K562 (cell line): ENCODE results near the gene PLD1. TPM values are rescaled to one million over a fixed set of nuclear protein-coding genes. Genes with fewer than 3 reads are reported as not detected.
A peak's percentile ranks its signal among the peaks of the same experiment; 100 is the strongest.

Experiments
- ATAC-seq: fragments of 200-7000 bp; cut with Tn5 transposase; 3 replicates; pipeline ENCODE4 v1.9.1; 2020; ENCODE audit warnings: moderate library complexity
- BruUV-seq: library from RNA; stranded (reverse); fragments of 400-500 nt; replicated peaks from 2 replicates; lab custom pipeline; 2021; lab: Mats Ljungman, UMichigan
- CTCF ChIA-PET: fragments of 300-600 bp; formaldehyde crosslinking; extraction: SDS; loops from one replicate; lab custom pipeline; 2021; ENCODE audit warnings: low intra/inter-chr PET ratio; lab: Yijun Ruan, JAX
- POLR2A ChIA-PET: fragments of 300-600, 350-650 bp; sonication (Branson Sonifier 250); formaldehyde crosslinking; extraction: SDS; loops from one replicate; lab custom pipeline; 2021; ENCODE audit warnings: antibody characterized with exemption, inconsistent platforms; lab: Yijun Ruan, JAX
- DNase-seq, 4 experiments: peaks; one replicate each; pipeline versions ENCODE4 v3.0.0 to v3.0.0-alpha.2; 2011 to 2018; ENCODE audit warnings: low spot score in 3 of 4, mixed read lengths in 3 of 4; ENCODE audit errors: extremely low read depth in 1 of 4
- FAIRE-seq: peaks from 2 replicates; lab custom pipeline; 2011; peaks lifted over from hg19 to GRCh38; lab: Jason Lieb, UNC
- H2AFZ ChIP-seq: 2 replicates; pipeline ENCODE4 v1.6.0; 2011; ENCODE audit warnings: low read depth, low read length, control low read depth, inconsistent platforms
- H3K27ac ChIP-seq: fragments of 200-600 bp; 3 replicates; pipeline ENCODE4 v1.8.0; 2011; ENCODE audit warnings: low read depth, mild to moderate bottlenecking, control low read depth, inconsistent platforms, low read length, moderate library complexity, mixed read lengths; ENCODE audit errors: extremely low read depth
- H3K27me3 ChIP-seq, 2 experiments: fragments of 300-600 bp in 1 of 2; 2 replicates in 1 of 2; 3 replicates in 1 of 2; pipeline versions ENCODE4 v1.6.0 to v1.8.0; 2011; ENCODE audit warnings: inconsistent platforms in 2 of 2, low read length in 2 of 2, mild to moderate bottlenecking in 1 of 2, mixed read lengths in 1 of 2, moderate library complexity in 1 of 2; ENCODE audit not compliant: control insufficient read depth in 2 of 2, insufficient read depth in 2 of 2
- H3K36me3 ChIP-seq: fragments of 300-600 bp; 3 replicates; pipeline ENCODE4 v1.8.0; 2011; ENCODE audit warnings: mild to moderate bottlenecking, low read length, inconsistent platforms; ENCODE audit not compliant: control insufficient read depth, insufficient read depth
- H3K4me1 ChIP-seq, 2 experiments: fragments of 200-600 bp in 1 of 2; replicated peaks in 1 of 2; 2 replicates in 1 of 2; 3 replicates in 1 of 2; pipeline versions ENCODE4 v1.5.1 to v1.8.0; 2011; ENCODE audit warnings: inconsistent platforms in 2 of 2, low read length in 2 of 2, mild to moderate bottlenecking in 1 of 2, mixed read lengths in 1 of 2, moderate library complexity in 1 of 2; ENCODE audit not compliant: control insufficient read depth in 2 of 2, insufficient read depth in 2 of 2
- H3K4me2 ChIP-seq: 2 replicates; pipeline ENCODE4 v1.6.1; 2011; ENCODE audit warnings: low read length, control low read depth, inconsistent platforms, mixed read lengths; ENCODE audit not compliant: insufficient read depth
- H3K4me3 ChIP-seq: fragments of 200-600 bp; sonication (generic), shearing (Covaris generic); 2 replicates; pipeline ENCODE4 v1.5.1; 2016; ENCODE audit warnings: control low read depth, inconsistent platforms
- H3K79me2 ChIP-seq: fragments of 200-600 bp; 3 replicates; pipeline ENCODE4 v1.8.0; 2011; ENCODE audit warnings: low read length, inconsistent platforms; ENCODE audit not compliant: control insufficient read depth, insufficient read depth
- H3K9ac ChIP-seq, 2 experiments: 2 replicates each; pipeline versions ENCODE4 v1.6.0 to v1.6.1; 2011; ENCODE audit warnings: low read depth in 2 of 2, low read length in 2 of 2, control low read depth in 1 of 2, inconsistent platforms in 1 of 2, mild to moderate bottlenecking in 1 of 2, mixed read lengths in 1 of 2; ENCODE audit not compliant: insufficient read depth in 1 of 2
- H3K9me1 ChIP-seq: one replicate; pipeline ENCODE4 v1.6.0; 2011; ENCODE audit warnings: inconsistent platforms, mild to moderate bottlenecking, low read length, moderate library complexity; ENCODE audit not compliant: control insufficient read depth, insufficient read depth
- H3K9me3 ChIP-seq: replicated peaks from 2 replicates; pipeline ENCODE4 v1.5.1; 2011; ENCODE audit warnings: low read depth, low read length, inconsistent platforms; ENCODE audit not compliant: control insufficient read depth, insufficient read depth
- H4K20me1 ChIP-seq: replicated peaks from 2 replicates; pipeline ENCODE4 v1.6.1; 2011; ENCODE audit warnings: low read length, inconsistent platforms, mixed read lengths; ENCODE audit not compliant: control insufficient read depth, insufficient read depth
- ATF4 ChIP-seq: fragments of 450-650 bp; formaldehyde crosslinking; IDR thresholded peaks from 2 replicates; pipeline ENCODE4 v1.4.0; 2022; ENCODE audit warnings: mild to moderate bottlenecking, moderate library complexity
- C11orf30 ChIP-seq: fragments of 450-650 bp; IDR thresholded peaks from 2 replicates; pipeline ENCODE4 v1.6.1; 2016; ENCODE audit warnings: low read depth, mild to moderate bottlenecking
- CEBPB ChIP-seq: fragments of 450-650 bp; IDR thresholded peaks from 2 replicates; pipeline ENCODE4 v1.6.1; 2016; ENCODE audit warnings: missing genetic modification characterization, missing compliant biosample characterization
- EP300 ChIP-seq: IDR thresholded peaks from 2 replicates; pipeline ENCODE4 v1.6.1; 2012; ENCODE audit warnings: low read length, improper control_type of control experiment
- EP400 ChIP-seq: fragments of 450-650 bp; IDR thresholded peaks from 2 replicates; pipeline ENCODE4 v1.6.1; 2017; ENCODE audit warnings: antibody characterized with exemption, mild to moderate bottlenecking, moderate library complexity
- HNRNPLL ChIP-seq: fragments of 200-400 bp; formaldehyde crosslinking; IDR thresholded peaks from 2 replicates; pipeline ENCODE4 v1.6.1; 2017; ENCODE audit warnings: low read length, low read depth, mild to moderate bottlenecking; ENCODE audit not compliant: poor library complexity, severe bottlenecking
- IFI16 ChIP-seq: fragments of 250-450 bp; sonication (Bioruptor Pico); IDR thresholded peaks from 2 replicates; pipeline ENCODE4 v2.1.2; 2022; ENCODE audit warnings: mild to moderate bottlenecking, inconsistent platforms
- MAFG ChIP-seq: fragments of 450-650 bp; conservative IDR thresholded peaks from 2 replicates; pipeline ENCODE4 v1.6.1; 2016; ENCODE audit warnings: missing genetic modification characterization, missing compliant biosample characterization
- MCM7 ChIP-seq, 2 experiments: fragments of 450-650 bp; IDR thresholded peaks; 2 replicates each; pipeline ENCODE4 v1.6.1; 2016 to 2018
- MEIS2 ChIP-seq: fragments of 450-650 bp; IDR thresholded peaks from 2 replicates; pipeline ENCODE4 v1.6.1; 2014; ENCODE audit warnings: mild to moderate bottlenecking; ENCODE audit not compliant: partially characterized antibody
- MLLT1 ChIP-seq, 2 experiments: fragments of 450-650 bp; IDR thresholded peaks; 2 replicates each; pipeline ENCODE4 v1.6.1; 2016
- PKNOX1 ChIP-seq: fragments of 450-650 bp; IDR thresholded peaks from 2 replicates; pipeline ENCODE4 v1.6.1; 2016
- POLR2H ChIP-seq: IDR thresholded peaks from 2 replicates; pipeline ENCODE4 v1.6.1; 2016; ENCODE audit warnings: missing genetic modification characterization, low read depth, mild to moderate bottlenecking, control low read depth, missing compliant biosample characterization, moderate library complexity
- PTRF ChIP-seq: fragments of 450-650 bp; IDR thresholded peaks from 2 replicates; pipeline ENCODE4 v1.6.1; 2016; ENCODE audit warnings: mild to moderate bottlenecking, missing genetic modification characterization, missing compliant biosample characterization
- TRIM24 ChIP-seq, 2 experiments: fragments of 450-650 bp; IDR thresholded peaks; 2 replicates each; pipeline ENCODE4 v1.6.1; 2016
- ZBED1 ChIP-seq: IDR thresholded peaks from 2 replicates; pipeline ENCODE4 v1.6.1; 2014
- ZFX ChIP-seq: sonication (generic); formaldehyde crosslinking; IDR thresholded peaks from 2 replicates; pipeline ENCODE4 v1.8.0; 2022; ENCODE audit warnings: mild to moderate bottlenecking, missing genetic modification reagents, moderate library complexity
- ZNF354B ChIP-seq: fragments of 250-450 bp; sonication (Bioruptor Pico); IDR thresholded peaks from 2 replicates; pipeline ENCODE4 v1.4.0; 2020
- ZNF449 ChIP-seq: fragments of 250-450 bp; sonication (Bioruptor Pico); IDR thresholded peaks from 2 replicates; pipeline ENCODE4 v1.8.0; 2022; ENCODE audit warnings: moderate library complexity, mild to moderate bottlenecking, inconsistent platforms
- ZNF644 ChIP-seq: fragments of 200-800 bp; sonication (Bioruptor generic); IDR thresholded peaks from 2 replicates; pipeline ENCODE4 v1.6.1; 2016; ENCODE audit warnings: low read depth, missing genetic modification characterization, missing compliant biosample characterization
- ZSCAN32 ChIP-seq: fragments of 450-650 bp; formaldehyde crosslinking; IDR thresholded peaks from 2 replicates; pipeline ENCODE4 v1.4.0; 2020; ENCODE audit warnings: mild to moderate bottlenecking, moderate library complexity
- WGBS: fragments of 100-300 bp; shearing (Covaris generic); methylation state at CpG from one replicate; pipeline ENCODE4 v1.1.6; 2016; ENCODE audit warnings: low coverage, mixed read lengths; ENCODE audit not compliant: insufficient coverage; ENCODE audit errors: missing lambda C conversion rate; 5-methylcytosine and 5-hydroxymethylcytosine counted together
- in situ Hi-C: fragments of 300-500 bp; cut with MboI; formaldehyde crosslinking; loops from 4 replicates; pipeline ENCODE4 v1.15.0; 2018; ENCODE audit warnings: inconsistent platforms, mixed read lengths
- intact Hi-C: fragments of 100-400 bp; cut with micrococcal nuclease; formaldehyde crosslinking; loops from 2 replicates; pipeline ENCODE4 v1.14.2; 2022
- polyA plus RNA-seq, 8 experiments: library from polyadenylated mRNA; depleted of rRNA in 4 of 8; stranded (reverse) in 5 of 8; unstranded in 3 of 8; fragments of >200 nt; fragmentation: Nextera tagmentation in 2 of 8; fragmentation: Illumina TruSeq in 1 of 8; extraction: Ambion mirVana in 2 of 8; extraction: Trizol in 1 of 8; gene quantifications; 2 replicates each; pipeline versions ENCODE4 v1.2.1 to v1.2.3, GENCODE V29; 2011 to 2014; ENCODE audit warnings: inconsistent platforms in 1 of 8, missing spikeins in 1 of 8
- total RNA-seq, 7 experiments: library from RNA; depleted of rRNA in 6 of 7; stranded (reverse); fragments of >200 nt in 6 of 7; fragmentation: Illumina TruSeq in 2 of 7; extraction: Trizol in 2 of 7; gene quantifications; 2 replicates each; pipeline versions ENCODE4 v1.2.1 to v1.2.3, GENCODE V29; 2011 to 2021; ENCODE audit warnings: low replicate concordance in 1 of 7

The PLD1 gene
- total and polyA plus RNA-seq, 9 of the 15 experiments (the other 6 are each of a cell fraction or from before 2014, with no cell fraction given) = 8.4 to 26.1 (median 18.6) TPM

GRCh38 chr3:171812811-171813210 lies 2.5 kb upstream of the PLD1 start:
- Histone ChIP-seq H4K20me1 (no peaks in the 10 kb centered on the region), H3K27ac (no peak overlapping the region), H2AFZ (no peak overlapping the region), H3K79me2 (peaks cover 27% of the 10 kb centered on the region), H3K27me3 (no peaks in the 10 kb centered on the region), H3K4me1 (peaks cover 20 to 36% of the 10 kb centered on the region in 2 experiments), H3K9me1 (no peaks in the 10 kb centered on the region), H3K9ac (no peak overlapping the region), H3K4me3 (no peak overlapping the region), H3K4me2 (no peak overlapping the region), H3K9me3 (no peaks in the 10 kb centered on the region), H3K36me3 (no peaks in the 10 kb centered on the region)
- FAIRE-seq (no peak), ATAC-seq (no peak), DNase-seq (no peak)
- ChIA-PET CTCF (no interaction called here), POLR2A (interaction anchor here (0.7 kb wide), 1 partner anchor 104 kb away, joined by 3 read pairs; no protein-coding TSS in a partner anchor)
- BruUV-seq = no TSS peak
- in situ Hi-C loops = no loop called here
- intact Hi-C loops = loop anchor here (5.0 kb wide), 2 partner anchors 149 to 351 kb away; partner anchors contain the start of gene TNIK
- 55% methylated on average over 2 of the region's 2 CpGs for WGBS
- TF ChIP-seq C11orf30 (peak; percentile 66), ZNF449 (CRISPR knock-in tag) (0 out of 2 replicates have a peak, but pooled peaks have one; percentile 15), ZNF644 (tag) (0 out of 2 replicates have a peak, but pooled peaks have one; percentile 15), IFI16 (no peak), EP400 (peak; percentile 43; the same call in 1 of the 2 replicates), ZBED1 (no peak), MLLT1 (IDR thresholded peaks at IDR 0.05) (no peak), MAFG (tag) (peak; percentile 11; the same call in 1 of the 2 replicates), MCM7 (IDR thresholded peaks at IDR 0.05) (no peak), HNRNPLL (no peak), PTRF (no peak), TRIM24 (IDR thresholded peaks at IDR 0.05) (peak in 1 of 2 experiments; percentile 49; a peak in 2 of 4 replicates), ZFX (CRISPR knock-in tag) (no peak), MEIS2 (no peak), CEBPB (tag) (0 out of 2 replicates have a peak, but pooled peaks have one; percentile 40), EP300 (peak; percentile 50; the same call in 1 of the 2 replicates), POLR2H (peak; percentile 67), PKNOX1 (no peak), ZSCAN32 (peak; percentile 87), ATF4 (CRISPR knock-in tag) (peak; percentile 90), ZNF354B (CRISPR knock-in tag) (no peak)
